Ovary (tissue), 9 donors: ENCODE results near the gene SLC19A1. TPM values are rescaled to one million over a fixed set of nuclear protein-coding genes. Genes with fewer than 3 reads are reported as not detected.

Experiments used
- DNase-seq, 5 donors: peaks; one replicate each; pipeline ENCODE4 v3.0.0-alpha.2; 2019 to 2020
- H3K27ac ChIP-seq, 2 donors: fragments of 200-600 bp; one replicate each; pipeline versions ENCODE4 v1.5.1 to v1.8.0; 2019 to 2022
- H3K27me3 ChIP-seq: fragments of 200-600 bp; one replicate; pipeline ENCODE4 v1.8.0; 2022
- H3K36me3 ChIP-seq: fragments of 200-600 bp; sonication (generic); one replicate; pipeline ENCODE4 v1.5.1; 2019
- H3K4me1 ChIP-seq: one replicate; pipeline ENCODE4 v1.8.1; 2013; ENCODE audit warnings: mild to moderate bottlenecking, moderate library complexity; ENCODE audit not compliant: insufficient read depth
- H3K4me3 ChIP-seq: fragments of 200-600 bp; sonication (generic); one replicate; pipeline ENCODE4 v1.5.1; 2017
- H3K9me3 ChIP-seq, 2 donors: fragments of 200-600 bp in 1 of 2; sonication (generic) in 1 of 2; one replicate each; pipeline versions ENCODE4 v1.5.1 to v1.8.1; 2013 to 2019; ENCODE audit warnings: mild to moderate bottlenecking in 1 of 2, moderate library complexity in 1 of 2
- CTCF ChIP-seq, 3 donors: fragments of 450-650 bp in 2 of 3; fragments of 200-600 bp in 1 of 3; IDR thresholded peaks; one replicate each; pipeline versions ENCODE4 v1.5.1 to v1.8.0; 2016 to 2022; ENCODE audit warnings: antibody characterized with exemption in 3 of 3, mild to moderate bottlenecking in 1 of 3
- EP300 ChIP-seq: sonication (generic); formaldehyde crosslinking; IDR thresholded peaks from one replicate; pipeline ENCODE4 v1.6.1; 2017; ENCODE audit warnings: antibody characterized with exemption
- POLR2A ChIP-seq: fragments of 450-650 bp; IDR thresholded peaks from one replicate; pipeline ENCODE4 v1.6.1; 2017; ENCODE audit warnings: antibody characterized with exemption, mild to moderate bottlenecking, moderate library complexity
- WGBS, 3 donors: extraction: QIAGEN DNeasy Blood & Tissue Kit in 1 of 3; methylation state at CpG; one replicate each; pipeline versions ENCODE4 v1.1.5 to v1.1.7; 2013 to 2017; 5-methylcytosine and 5-hydroxymethylcytosine counted together
- intact Hi-C, 4 donors: fragments of 100-400 bp; cut with DNase I; formaldehyde crosslinking; loops; one replicate each; pipeline versions ENCODE4 v1.11.0 to v1.15.1; 2022 to 2023
- polyA plus RNA-seq, 2 donors: library from polyadenylated mRNA; stranded (reverse); fragments of 200-250 nt in 1 of 2; fragments of 350-450 nt in 1 of 2; fragmentation: Illumina TruSeq in 1 of 2; extraction: RNeasy Lipid Tissue Mini Kit (QIAGEN cat#74804) in 1 of 2; gene quantifications; one replicate each; pipeline ENCODE4 v1.2.3, GENCODE V29; 2013 to 2014
- total RNA-seq, 7 donors: library from RNA; depleted of rRNA in 2 of 7; stranded (reverse); fragments of >200 nt in 2 of 7; fragmentation: NEBNext Ultra II Directional in 3 of 7; extraction: Animal tissue kit (Norgen Biotek cat#: 25700) in 3 of 7; gene quantifications; one replicate each; pipeline versions ENCODE4 v1.1.0 to v1.2.4, GENCODE V29; 2016 to 2023
- donor health status: DM: no; HTN: no; CAD: no; lungs with moderate emphysema.
- donor health status: DM: no; HTN: no; CAD: no.
- donor health status: Bipolar disorder and iron deficiency.
- donor health status: DM: yes; HTN: yes; CAD: no.
- donor health status: DM: no; HTN: no; CAD: no.
- donor health status: DM: yes; HTN: yes; CAD: no.

SLC19A1 gene
- total and polyA plus RNA-seq, 9 donors: 0.88 to 18.2 (median 8.1) TPM

GRCh38 chr21:45573452-45574035 is 31.3 kb upstream of the SLC19A1 start:
- peak in 2 of 5 donors; percentile 23 to 50 for DNase-seq
- Histone ChIP-seq H3K27ac (peak overlapping the region in 1 of 2 donors; percentile 57), H3K36me3 (no peaks in the 10 kb centered on the region), H3K4me3 (no peak overlapping the region), H3K9me3 (no peaks in the 10 kb centered on the region), H3K27me3 (no peaks in the 10 kb centered on the region), H3K4me1 (peaks cover 14% of the 10 kb centered on the region)
- TF ChIP-seq CTCF (IDR thresholded peaks at IDR 0.05): no peak
- WGBS, 3 donors: 38 to 52% (median 42%) methylated on average over 14 of the region's 14 CpGs
- intact Hi-C loops: no loop called here

GRCh38 chr21:45572783-45573451 is 30.7 kb upstream of the SLC19A1 start:
- Histone ChIP-seq H3K27ac (peak overlapping the region in 1 of 2 donors; percentile 57), H3K36me3 (no peaks in the 10 kb centered on the region), H3K4me3 (no peak overlapping the region), H3K27me3 (no peaks in the 10 kb centered on the region), H3K4me1 (peaks cover 14% of the 10 kb centered on the region), H3K9me3 (no peaks in the 10 kb centered on the region)
- WGBS, 3 donors: 43 to 54% (median 46%) methylated on average over 11 of the region's 11 CpGs
- DNase-seq: peak in 1 of 5 donors; percentile 40
- intact Hi-C loops: no loop called here
- no peak for TF ChIP-seq POLR2A

- Histone ChIP-seq H3K4me1 (peaks cover 14% of the 10 kb centered on the region), H3K27me3 (no peaks in the 10 kb centered on the region), H3K9me3 (no peaks in the 10 kb centered on the region), H3K4me3 (no peak overlapping the region), H3K36me3 (no peaks in the 10 kb centered on the region), H3K27ac (no peak overlapping the region)
- peak in 1 of 5 donors; percentile 35 for DNase-seq
- intact Hi-C loops: no loop called here
- TF ChIP-seq POLR2A (no peak), CTCF (IDR thresholded peaks at IDR 0.05) (no peak), EP300 (no peak)
- WGBS, 3 donors: 91 to 98% (median 96%) methylated on average over 8 of the region's 8 CpGs
These were observed 30.0 kb upstream of the SLC19A1 start for GRCh38 chr21:45572231-45572630.

GRCh38 chr21:45571641-45572040 is 29.4 kb upstream of the SLC19A1 start:
- no peak for DNase-seq
- H3K4me1 ChIP-seq: peaks cover 14% of the 10 kb centered on the region
- no peaks in the 10 kb centered on the region for H3K27me3 ChIP-seq
- no peak overlapping the region for H3K27ac ChIP-seq
- no peak overlapping the region for H3K4me3 ChIP-seq
- no peak for TF ChIP-seq POLR2A
- no peak for TF ChIP-seq EP300
- TF ChIP-seq CTCF (IDR thresholded peaks at IDR 0.05): no peak
- whole genome bisulfite sequencing, 3 donors: 61 to 81% (median 64%) methylated on average over 15 of the region's 15 CpGs
- H3K36me3 ChIP-seq: no peaks in the 10 kb centered on the region
- no peaks in the 10 kb centered on the region for H3K9me3 ChIP-seq
- intact Hi-C loops: no loop called here
